Adrenal gland (tissue), 12 donors: ENCODE data around the gene GAS2L2. TPM values are rescaled to one million over a fixed set of nuclear protein-coding genes. Genes with fewer than 3 reads are reported as not detected.
A peak's percentile ranks its signal among the peaks of the same experiment; 100 is the strongest.

ENCODE experiments used
- DNase-seq, 7 donors: peaks; one replicate each; pipeline ENCODE4 v3.0.0-alpha.2; 2019 to 2020
- H3K27ac ChIP-seq, 5 donors: fragments of 200-600 bp; sonication (generic) in 4 of 5; 1 replicate in 3 of 5; 2 replicates in 2 of 5; pipeline versions ENCODE4 v1.5.1 to v1.8.0; 2016 to 2020; ENCODE audit warnings: mild to moderate bottlenecking in 1 of 5
- H3K27me3 ChIP-seq: fragments of 200-600 bp; 2 replicates; pipeline ENCODE4 v1.8.0; 2021
- H3K36me3 ChIP-seq, 2 donors: fragments of 200-600 bp; replicated peaks in 1 of 2; 1 replicate in 1 of 2; 2 replicates in 1 of 2; pipeline versions ENCODE4 v1.5.1 to v1.8.0; 2018 to 2022
- H3K4me1 ChIP-seq, 2 donors: fragments of 200-600 bp; replicated peaks in 1 of 2; 1 replicate in 1 of 2; 2 replicates in 1 of 2; pipeline versions ENCODE4 v1.5.1 to v1.8.0; 2018 to 2021
- H3K4me3 ChIP-seq, 4 donors: fragments of 200-600 bp; sonication (generic) in 3 of 4; one replicate each; pipeline ENCODE4 v1.5.1; 2016 to 2018
- H3K9me3 ChIP-seq, 3 donors: fragments of 200-600 bp; sonication (generic) in 1 of 3; replicated peaks in 1 of 3; 1 replicate in 2 of 3; 2 replicates in 1 of 3; pipeline versions ENCODE4 v1.5.1 to v1.8.0; 2016 to 2021
- POLR2A ChIP-seq, 2 donors: fragments of 450-650 bp; IDR thresholded peaks; one replicate each; pipeline ENCODE4 v1.6.1; 2017; ENCODE audit warnings: antibody characterized with exemption in 2 of 2, mild to moderate bottlenecking in 2 of 2, moderate library complexity in 1 of 2
- WGBS, 4 donors: extraction: QIAGEN DNeasy Blood & Tissue Kit in 2 of 4; methylation state at CpG; one replicate each; pipeline versions ENCODE4 v1.1.5 to v1.1.7; 2013 to 2017; 5-methylcytosine and 5-hydroxymethylcytosine counted together
- intact Hi-C, 2 donors: fragments of 100-400 bp; cut with DNase I; formaldehyde crosslinking; loops; one replicate each; pipeline versions ENCODE4 v1.14.1 to v1.15.0; 2022 to 2023
- polyA plus RNA-seq, 3 donors: library from polyadenylated mRNA; stranded (reverse); fragments of 200-250 nt in 2 of 3; fragments of 350-450 nt in 1 of 3; fragmentation: Illumina TruSeq in 1 of 3; extraction: RNeasy Lipid Tissue Mini Kit (QIAGEN cat#74804) in 1 of 3; gene quantifications; one replicate each; pipeline ENCODE4 v1.2.3, GENCODE V29; 2013 to 2014
- total RNA-seq, 9 donors: library from RNA; depleted of rRNA in 4 of 9; stranded (reverse); fragments of >200 nt in 4 of 9; fragments of 120-200 nt in 1 of 9; fragmentation: NEBNext Ultra II Directional in 1 of 9; extraction: Animal tissue kit (Norgen Biotek cat#: 25700) in 1 of 9; gene quantifications; one replicate each; pipeline versions ENCODE4 v1.1.0 to v1.2.4, GENCODE V29; 2013 to 2023
- TF ChIP-seq, protein P1 (sequence below), 6 experiments: fragments of 450-650 bp in 4 of 6; fragments of 200-600 bp in 2 of 6; sonication (generic) in 1 of 6; IDR thresholded peaks; 1 replicate in 5 of 6; 2 replicates in 1 of 6; pipeline versions ENCODE4 v1.5.1 to v1.8.0; 2016 to 2021; ENCODE audit warnings: antibody characterized with exemption in 6 of 6, mild to moderate bottlenecking in 2 of 6, moderate library complexity in 1 of 6
- donor health status: healthy with polysubstance abuse.
- donor health status: Bipolar disorder and iron deficiency.
- donor health status: DM: yes; HTN: yes; CAD: no.
- donor health status: DM: no; HTN: no; CAD: no.
- donor health status: DM: no; HTN: no; CAD: no.
- donor health status: DM: yes; HTN: yes; CAD: no.

GAS2L2 gene
- total and polyA plus RNA-seq, 12 donors = 0.06 to 0.22 (median 0.08) TPM; not detected in 7

DNA sequence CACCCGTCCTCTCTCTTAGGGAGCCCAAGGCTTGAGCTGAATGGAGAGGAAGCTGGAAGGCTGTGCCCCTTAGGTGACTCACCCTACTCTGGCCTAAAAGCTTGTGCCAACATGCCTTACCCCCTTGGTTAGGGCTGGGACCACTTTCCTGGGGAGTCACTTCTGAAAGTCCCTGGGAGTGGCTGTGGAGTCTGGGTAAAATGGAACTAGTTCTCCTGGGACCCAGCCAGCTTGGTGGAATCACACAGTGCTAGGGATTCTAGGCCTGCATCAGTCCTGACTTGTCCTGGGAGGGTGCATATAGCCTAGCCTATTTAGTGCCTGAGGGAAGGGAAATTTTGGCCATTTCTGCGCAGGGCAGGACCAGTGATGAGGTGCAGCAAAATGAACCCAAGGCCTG, 31.9 kb upstream of the GAS2L2 start:
- H3K9me3 ChIP-seq = no peaks in the 10 kb centered on the region
- no peaks in the 10 kb centered on the region for H3K36me3 ChIP-seq
- intact Hi-C loops = no loop called here
- peak overlapping the region in 2 of 5 donors; percentile 75 to 88 for H3K27ac ChIP-seq
- peaks cover 29 to 42% of the 10 kb centered on the region in 2 donors for H3K4me1 ChIP-seq
- 65 to 77% (median 71%) methylated on average over 2 of the region's 2 CpGs for WGBS, 4 donors
- DNase-seq = peak in 1 of 7 donors; percentile 15
- no peak overlapping the region for H3K4me3 ChIP-seq
- no peak for TF ChIP-seq POLR2A (IDR thresholded peaks at IDR 0.05)
- TF ChIP-seq, protein P1, sequence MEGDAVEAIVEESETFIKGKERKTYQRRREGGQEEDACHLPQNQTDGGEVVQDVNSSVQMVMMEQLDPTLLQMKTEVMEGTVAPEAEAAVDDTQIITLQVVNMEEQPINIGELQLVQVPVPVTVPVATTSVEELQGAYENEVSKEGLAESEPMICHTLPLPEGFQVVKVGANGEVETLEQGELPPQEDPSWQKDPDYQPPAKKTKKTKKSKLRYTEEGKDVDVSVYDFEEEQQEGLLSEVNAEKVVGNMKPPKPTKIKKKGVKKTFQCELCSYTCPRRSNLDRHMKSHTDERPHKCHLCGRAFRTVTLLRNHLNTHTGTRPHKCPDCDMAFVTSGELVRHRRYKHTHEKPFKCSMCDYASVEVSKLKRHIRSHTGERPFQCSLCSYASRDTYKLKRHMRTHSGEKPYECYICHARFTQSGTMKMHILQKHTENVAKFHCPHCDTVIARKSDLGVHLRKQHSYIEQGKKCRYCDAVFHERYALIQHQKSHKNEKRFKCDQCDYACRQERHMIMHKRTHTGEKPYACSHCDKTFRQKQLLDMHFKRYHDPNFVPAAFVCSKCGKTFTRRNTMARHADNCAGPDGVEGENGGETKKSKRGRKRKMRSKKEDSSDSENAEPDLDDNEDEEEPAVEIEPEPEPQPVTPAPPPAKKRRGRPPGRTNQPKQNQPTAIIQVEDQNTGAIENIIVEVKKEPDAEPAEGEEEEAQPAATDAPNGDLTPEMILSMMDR (IDR thresholded peaks at IDR 0.05) = no peak
- no peaks in the 10 kb centered on the region for H3K27me3 ChIP-seq

DNA sequence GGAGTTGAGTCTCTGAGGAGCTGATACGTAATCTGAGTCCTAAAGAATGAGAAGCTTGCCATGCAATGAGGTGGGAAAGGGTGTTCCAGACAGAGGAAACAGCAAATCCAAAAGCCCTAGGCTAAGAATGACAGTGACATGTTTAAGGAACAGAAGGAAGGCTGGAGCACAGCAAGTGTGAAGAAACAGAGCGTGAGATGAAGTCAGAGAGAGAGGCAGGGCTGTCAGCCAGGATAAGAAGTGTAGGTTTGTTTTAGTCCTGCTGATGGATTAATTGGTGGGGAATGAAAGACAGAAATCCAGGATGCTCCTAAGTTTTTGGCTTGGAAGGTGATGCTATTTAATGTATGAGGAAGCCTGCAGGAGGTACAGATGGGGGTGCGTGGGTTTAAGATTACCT, 27.9 kb upstream of the GAS2L2 start:
- no peaks in the 10 kb centered on the region for H3K9me3 ChIP-seq
- H3K36me3 ChIP-seq = no peaks in the 10 kb centered on the region
- H3K27me3 ChIP-seq = no peaks in the 10 kb centered on the region
- peaks cover 19 to 25% of the 10 kb centered on the region in 2 donors for H3K4me1 ChIP-seq
- TF ChIP-seq, protein P1 (IDR thresholded peaks at IDR 0.05) = no peak
- no peak for TF ChIP-seq POLR2A (IDR thresholded peaks at IDR 0.05)
- H3K27ac ChIP-seq = no peak overlapping the region
- H3K4me3 ChIP-seq = no peak overlapping the region
- intact Hi-C loops = no loop called here
- 90 to 96% (median 91%) methylated on average over 3 of the region's 3 CpGs for WGBS, 4 donors
- no peak for DNase-seq

DNA sequence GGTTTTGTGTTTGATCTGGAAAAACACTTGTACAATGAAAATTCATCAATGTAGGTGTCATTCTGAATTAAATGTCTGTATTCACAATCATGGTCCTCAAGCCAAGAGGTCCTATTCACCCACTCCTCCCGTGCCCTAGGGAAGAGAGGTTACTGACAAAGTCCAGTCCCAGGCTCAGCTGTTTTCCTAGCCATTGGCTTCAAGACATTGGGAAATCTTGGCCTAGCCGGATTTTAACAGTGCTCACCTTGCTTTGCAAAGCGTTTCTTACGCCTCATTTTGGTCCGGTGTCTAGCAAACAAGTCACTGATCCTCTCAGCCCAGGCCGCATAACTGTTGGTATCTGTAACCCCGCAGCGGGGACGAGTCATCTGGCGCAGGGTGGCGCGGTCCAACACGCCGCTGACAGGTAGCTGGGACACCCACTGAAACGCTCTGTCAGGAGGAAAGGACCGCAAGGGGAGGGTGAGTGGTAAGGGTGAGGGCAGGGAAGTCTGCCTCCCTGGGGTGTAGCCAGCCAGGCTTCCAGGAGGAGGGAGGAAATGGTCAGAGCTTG, 25.7 kb upstream of the GAS2L2 start:
- H3K9me3 ChIP-seq = no peaks in the 10 kb centered on the region
- H3K4me1 ChIP-seq = peaks cover 8 to 9% of the 10 kb centered on the region in 2 donors
- H3K4me3 ChIP-seq = no peak overlapping the region
- H3K36me3 ChIP-seq = no peaks in the 10 kb centered on the region
- no peak overlapping the region for H3K27ac ChIP-seq
- 93 to 97% (median 94%) methylated on average over 16 of the region's 16 CpGs for WGBS, 4 donors
- no peak for TF ChIP-seq POLR2A (IDR thresholded peaks at IDR 0.05)
- TF ChIP-seq, protein P1 (IDR thresholded peaks at IDR 0.05) = no peak
- no peaks in the 10 kb centered on the region for H3K27me3 ChIP-seq
- intact Hi-C loops = no loop called here
- no peak for DNase-seq

DNA sequence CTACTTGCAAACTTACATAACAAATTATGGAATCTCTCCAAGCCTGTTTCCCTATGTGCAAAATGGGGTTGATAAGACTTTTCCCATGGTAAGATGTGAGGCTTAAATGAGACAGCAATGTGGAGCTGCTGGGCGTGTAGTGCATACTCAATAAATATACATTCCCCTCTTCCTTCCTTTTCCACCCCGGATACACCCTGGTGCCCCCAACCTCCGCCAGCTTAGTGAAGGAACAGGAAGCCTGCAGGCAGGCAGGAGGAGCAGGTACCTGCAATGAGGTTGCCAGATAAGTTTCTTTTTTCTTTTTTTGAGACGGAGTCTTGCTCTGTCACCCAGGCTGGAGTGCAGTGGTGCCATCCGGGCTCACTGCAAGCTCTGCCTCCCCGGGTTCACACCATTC, 22.5 kb upstream of the GAS2L2 start:
- Histone ChIP-seq H3K27me3 (no peaks in the 10 kb centered on the region), H3K4me3 (no peak overlapping the region), H3K27ac (no peak overlapping the region), H3K4me1 (no peaks in the 10 kb centered on the region), H3K9me3 (no peaks in the 10 kb centered on the region), H3K36me3 (no peaks in the 10 kb centered on the region)
- TF ChIP-seq, protein P1 (IDR thresholded peaks at IDR 0.05) = no peak
- no peak for TF ChIP-seq POLR2A (IDR thresholded peaks at IDR 0.05)
- intact Hi-C loops = no loop called here
- WGBS, 4 donors = 67 to 87% (median 76%) methylated on average over 6 of the region's 6 CpGs
- no peak for DNase-seq
